ENCODE data around the gene ARHGAP32. TPM values are rescaled to one million over a fixed set of nuclear protein-coding genes. Genes with fewer than 3 reads are reported as not detected.

ARHGAP32 gene
- total RNA-seq, 1 donor from 2014 or later, result 21.4 TPM

DNA sequence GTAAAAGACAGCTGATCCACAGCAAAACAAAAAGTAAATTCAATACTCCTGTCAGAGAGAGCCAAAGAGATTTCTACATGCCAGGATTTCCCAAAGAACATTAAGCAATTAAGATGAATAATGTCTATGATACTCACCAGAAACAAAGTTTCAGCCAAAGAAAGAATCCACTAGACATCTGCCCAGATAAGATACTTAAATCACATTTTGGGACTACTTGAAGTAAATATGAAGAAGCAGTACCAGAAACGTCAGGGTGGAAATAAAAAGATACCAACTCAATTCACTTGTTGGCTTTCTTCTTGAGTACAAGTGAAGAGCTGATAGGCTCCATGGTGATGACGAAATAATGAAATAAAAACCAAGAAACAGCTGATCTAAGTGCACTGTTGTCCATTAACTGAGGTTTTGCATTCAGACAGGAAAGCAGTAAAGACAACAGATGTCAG, 31.6 kb upstream of the ARHGAP32 start:
- Histone ChIP-seq H2AFZ (replicated peaks) (no peak overlapping the region), H3K4me2 (no peak overlapping the region), H3K27ac (no peak overlapping the region), H3K4me3 (no peak overlapping the region), H3K36me3 (peaks cover 19% of the 10 kb centered on the region), H3K9ac (no peak overlapping the region), H3F3A (ENCODE audit: low read depth) (no peaks in the 10 kb centered on the region), H3K79me2 (ENCODE audit: low read depth) (peaks cover 79% of the 10 kb centered on the region), H3K4me1 (peaks cover 6% of the 10 kb centered on the region), H4K20me1 (ENCODE audit: low read depth) (peaks cover 4% of the 10 kb centered on the region), H3K27me3 (no peaks in the 10 kb centered on the region), H3K9me3 (ENCODE audit: low read depth) (peaks cover 16% of the 10 kb centered on the region)
- Mint-ChIP-seq H3K27ac (no peak overlapping the region), H3K27me3 (ENCODE audit: insufficient read depth, low read depth) (no peaks in the 10 kb centered on the region), H3K9me3 (peaks cover 31% of the 10 kb centered on the region), H3K36me3 (peaks cover 18% of the 10 kb centered on the region), H3K4me3 (no peak overlapping the region), H3K4me1 (peaks cover 13% of the 10 kb centered on the region)
- no peak for DNase-seq (ENCODE audit: low spot score)
- TF ChIP-seq, protein P1, sequence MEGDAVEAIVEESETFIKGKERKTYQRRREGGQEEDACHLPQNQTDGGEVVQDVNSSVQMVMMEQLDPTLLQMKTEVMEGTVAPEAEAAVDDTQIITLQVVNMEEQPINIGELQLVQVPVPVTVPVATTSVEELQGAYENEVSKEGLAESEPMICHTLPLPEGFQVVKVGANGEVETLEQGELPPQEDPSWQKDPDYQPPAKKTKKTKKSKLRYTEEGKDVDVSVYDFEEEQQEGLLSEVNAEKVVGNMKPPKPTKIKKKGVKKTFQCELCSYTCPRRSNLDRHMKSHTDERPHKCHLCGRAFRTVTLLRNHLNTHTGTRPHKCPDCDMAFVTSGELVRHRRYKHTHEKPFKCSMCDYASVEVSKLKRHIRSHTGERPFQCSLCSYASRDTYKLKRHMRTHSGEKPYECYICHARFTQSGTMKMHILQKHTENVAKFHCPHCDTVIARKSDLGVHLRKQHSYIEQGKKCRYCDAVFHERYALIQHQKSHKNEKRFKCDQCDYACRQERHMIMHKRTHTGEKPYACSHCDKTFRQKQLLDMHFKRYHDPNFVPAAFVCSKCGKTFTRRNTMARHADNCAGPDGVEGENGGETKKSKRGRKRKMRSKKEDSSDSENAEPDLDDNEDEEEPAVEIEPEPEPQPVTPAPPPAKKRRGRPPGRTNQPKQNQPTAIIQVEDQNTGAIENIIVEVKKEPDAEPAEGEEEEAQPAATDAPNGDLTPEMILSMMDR (IDR thresholded peaks at IDR 0.05), result no peak
- TF ChIP-seq EZH2phosphoT487 (IDR thresholded peaks at IDR 0.05) (no peak), EZH2 (IDR thresholded peaks at IDR 0.05) (no peak)

DNA sequence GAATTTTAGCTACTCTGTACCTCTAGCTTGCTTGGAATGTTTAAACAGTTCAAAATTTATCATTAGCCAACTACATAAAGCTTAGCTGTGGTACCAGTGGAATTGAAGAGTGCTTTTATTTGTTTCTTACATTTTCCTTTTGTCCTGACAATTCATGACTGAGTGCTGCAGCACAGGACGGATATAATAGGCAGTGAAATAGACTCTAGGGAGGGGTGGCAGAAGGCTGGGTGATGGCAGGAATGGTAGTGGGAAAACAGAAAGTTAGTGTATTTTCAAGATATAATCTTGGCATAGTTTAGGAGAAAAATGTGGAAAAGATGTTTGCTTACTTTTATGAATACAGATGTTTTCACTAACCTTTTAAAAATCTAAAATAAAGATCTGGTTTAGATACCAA, 31.1 kb upstream of the ARHGAP32 start:
- Histone ChIP-seq H3K9me3 (ENCODE audit: low read depth) (peaks cover 16% of the 10 kb centered on the region), H3K9ac (no peak overlapping the region), H3K4me2 (no peak overlapping the region), H3K4me3 (no peak overlapping the region), H3K27me3 (no peaks in the 10 kb centered on the region), H3F3A (ENCODE audit: low read depth) (no peaks in the 10 kb centered on the region), H4K20me1 (ENCODE audit: low read depth) (peaks cover 4% of the 10 kb centered on the region), H3K4me1 (peaks cover 10% of the 10 kb centered on the region), H2AFZ (replicated peaks) (no peak overlapping the region), H3K36me3 (peaks cover 19% of the 10 kb centered on the region), H3K27ac (no peak overlapping the region), H3K79me2 (ENCODE audit: low read depth) (peaks cover 79% of the 10 kb centered on the region)
- H3K36me3 Mint-ChIP-seq, result peaks cover 18% of the 10 kb centered on the region
- peaks cover 2% of the 10 kb centered on the region for H3K27me3 Mint-ChIP-seq (ENCODE audit: insufficient read depth, low read depth)
- no peak overlapping the region for H3K27ac Mint-ChIP-seq
- TF ChIP-seq EZH2 (IDR thresholded peaks at IDR 0.05) (no peak), EZH2phosphoT487 (IDR thresholded peaks at IDR 0.05) (no peak)
- TF ChIP-seq, protein P1 (IDR thresholded peaks at IDR 0.05), result no peak
- peaks cover 28% of the 10 kb centered on the region for H3K9me3 Mint-ChIP-seq
- H3K4me1 Mint-ChIP-seq, result peaks cover 18% of the 10 kb centered on the region
- no peak for DNase-seq (ENCODE audit: low spot score)
- no peak overlapping the region for H3K4me3 Mint-ChIP-seq

DNA sequence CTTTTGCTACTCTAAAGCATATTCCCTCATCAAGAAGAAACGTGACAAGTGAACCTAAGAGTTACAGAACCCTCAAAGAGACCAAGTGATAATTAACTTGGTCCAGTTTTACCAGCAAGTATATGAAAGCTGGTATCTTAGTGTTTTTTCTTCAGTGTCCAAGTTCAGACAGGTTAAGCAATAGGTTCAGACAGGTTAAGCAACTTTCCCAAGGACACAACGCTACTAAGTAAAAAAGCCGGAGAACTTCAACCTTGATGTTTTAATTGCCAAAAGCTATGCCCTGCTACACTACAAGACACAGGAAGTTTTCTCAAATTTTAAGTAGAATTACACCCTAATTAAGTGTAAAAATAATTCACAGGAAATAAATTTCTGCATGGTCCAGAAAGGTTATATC, 30.0 kb upstream of the ARHGAP32 start:
- no peak overlapping the region for H3K4me3 ChIP-seq
- no peak overlapping the region for H3K27ac ChIP-seq
- peaks cover 2% of the 10 kb centered on the region for H3K27me3 Mint-ChIP-seq (ENCODE audit: insufficient read depth, low read depth)
- peaks cover 12% of the 10 kb centered on the region for H3K36me3 Mint-ChIP-seq
- H3K4me2 ChIP-seq, result no peak overlapping the region
- peaks cover 18% of the 10 kb centered on the region for H3K9me3 Mint-ChIP-seq
- no peaks in the 10 kb centered on the region for H3F3A ChIP-seq (ENCODE audit: low read depth)
- no peak overlapping the region for H3K27ac Mint-ChIP-seq
- H4K20me1 ChIP-seq (ENCODE audit: low read depth), result peaks cover 4% of the 10 kb centered on the region
- no peak for DNase-seq (ENCODE audit: low spot score)
- H3K36me3 ChIP-seq, result peaks cover 10% of the 10 kb centered on the region
- peaks cover 18% of the 10 kb centered on the region for H3K4me1 ChIP-seq
- H3K4me1 Mint-ChIP-seq, result peaks cover 20% of the 10 kb centered on the region
- no peak overlapping the region for H2AFZ ChIP-seq (replicated peaks)
- TF ChIP-seq, protein P1 (IDR thresholded peaks at IDR 0.05), result no peak
- no peak for TF ChIP-seq EZH2phosphoT487 (IDR thresholded peaks at IDR 0.05)
- TF ChIP-seq EZH2 (IDR thresholded peaks at IDR 0.05), result no peak
- H3K9ac ChIP-seq, result no peak overlapping the region
- no peaks in the 10 kb centered on the region for H3K27me3 ChIP-seq
- H3K4me3 Mint-ChIP-seq, result no peak overlapping the region
- H3K9me3 ChIP-seq (ENCODE audit: low read depth), result peaks cover 8% of the 10 kb centered on the region
- peaks cover 80% of the 10 kb centered on the region for H3K79me2 ChIP-seq (ENCODE audit: low read depth)
